ENCODE results near the gene NSUN4.
A peak's percentile ranks its signal among the peaks of the same experiment; 100 is the strongest.

The NSUN4 gene

GRCh38 chr1:46394108-46394871 is 53.7 kb downstream of the NSUN4 start, which contains the start of gene FAAH:
Gene FAAH (plus strand): TSS chr1:46394317. CDS start chr1:46394349, 32 bp downstream.
- no peak for DNase-seq (ENCODE audit: low spot score in 2 of 2)
- ATAC-seq (replicated peaks; ENCODE audit: extremely low read depth, poor library complexity, severe bottlenecking): no peak
- Mint-ChIP-seq H3K27me3 (peaks cover 44% of the 10 kb centered on the region), H3K27ac (ENCODE audit: low read depth) (no peak within 1 kb of the TSS), H3K9me3 (peaks cover 13% of the 10 kb centered on the region), H3K4me1 (peaks cover 5% of the 10 kb centered on the region), H3K4me3 (peak within 1 kb of the TSS; percentile 50), H3K36me3 (ENCODE audit: insufficient read depth) (peaks cover 2% of the 10 kb centered on the region)

GRCh38 chr1:46394872-46395465 is 54.4 kb downstream of the NSUN4 start:
- DNase-seq (ENCODE audit: low spot score in 2 of 2) (no peak), ATAC-seq (replicated peaks; ENCODE audit: extremely low read depth, poor library complexity, severe bottlenecking) (no peak)
- peak overlapping the region; percentile 50 for H3K4me3 Mint-ChIP-seq
- peaks cover 9% of the 10 kb centered on the region for H3K4me1 Mint-ChIP-seq
- H3K27ac Mint-ChIP-seq (ENCODE audit: low read depth): no peak overlapping the region
- H3K9me3 Mint-ChIP-seq: peaks cover 13% of the 10 kb centered on the region
- peaks cover 44% of the 10 kb centered on the region for H3K27me3 Mint-ChIP-seq
- H3K36me3 Mint-ChIP-seq (ENCODE audit: insufficient read depth): peaks cover 2% of the 10 kb centered on the region

GRCh38 chr1:46396441-46397398 is 56.1 kb downstream of the NSUN4 start:
- DNase-seq (ENCODE audit: low spot score in 2 of 2) (no peak), ATAC-seq (replicated peaks; ENCODE audit: extremely low read depth, poor library complexity, severe bottlenecking) (no peak)
- H3K36me3 Mint-ChIP-seq (ENCODE audit: insufficient read depth): peaks cover 2% of the 10 kb centered on the region
- no peak overlapping the region for H3K27ac Mint-ChIP-seq (ENCODE audit: low read depth)
- peaks cover 44% of the 10 kb centered on the region for H3K27me3 Mint-ChIP-seq
- H3K4me3 Mint-ChIP-seq: no peak overlapping the region
- peaks cover 15% of the 10 kb centered on the region for H3K4me1 Mint-ChIP-seq
- H3K9me3 Mint-ChIP-seq: peaks cover 13% of the 10 kb centered on the region

GRCh38 chr1:46399307-46399706 is 58.7 kb downstream of the NSUN4 start:
- Mint-ChIP-seq H3K27me3 (peaks cover 21% of the 10 kb centered on the region), H3K4me1 (peaks cover 15% of the 10 kb centered on the region), H3K9me3 (no peaks in the 10 kb centered on the region), H3K36me3 (ENCODE audit: insufficient read depth) (no peaks in the 10 kb centered on the region), H3K4me3 (no peak overlapping the region), H3K27ac (ENCODE audit: low read depth) (peak overlapping the region; percentile 11)
- ATAC-seq (replicated peaks; ENCODE audit: extremely low read depth, poor library complexity, severe bottlenecking) (no peak), DNase-seq (ENCODE audit: low spot score in 2 of 2) (no peak)

GRCh38 chr1:46400421-46400820 is 59.8 kb downstream of the NSUN4 start:
- peaks cover 10% of the 10 kb centered on the region for H3K4me1 Mint-ChIP-seq
- peaks cover 10% of the 10 kb centered on the region for H3K27me3 Mint-ChIP-seq
- no peak overlapping the region for H3K4me3 Mint-ChIP-seq
- H3K27ac Mint-ChIP-seq (ENCODE audit: low read depth): no peak overlapping the region
- DNase-seq (ENCODE audit: low spot score in 2 of 2): no peak
- H3K36me3 Mint-ChIP-seq (ENCODE audit: insufficient read depth): no peaks in the 10 kb centered on the region
- ATAC-seq (replicated peaks; ENCODE audit: extremely low read depth, poor library complexity, severe bottlenecking): no peak
- H3K9me3 Mint-ChIP-seq: no peaks in the 10 kb centered on the region

- H3K9me3 Mint-ChIP-seq: no peaks in the 10 kb centered on the region
- peaks cover 10% of the 10 kb centered on the region for H3K4me1 Mint-ChIP-seq
- no peak overlapping the region for H3K27ac Mint-ChIP-seq (ENCODE audit: low read depth)
- no peak overlapping the region for H3K4me3 Mint-ChIP-seq
- DNase-seq (ENCODE audit: low spot score in 2 of 2) (no peak), ATAC-seq (replicated peaks; ENCODE audit: extremely low read depth, poor library complexity, severe bottlenecking) (no peak)
- H3K27me3 Mint-ChIP-seq: peaks cover under 1% of the 10 kb centered on the region
- H3K36me3 Mint-ChIP-seq (ENCODE audit: insufficient read depth): no peaks in the 10 kb centered on the region
These were observed 60.7 kb downstream of the NSUN4 start for GRCh38 chr1:46401154-46401913.

GRCh38 chr1:46401964-46402626 is 61.5 kb downstream of the NSUN4 start:
- ATAC-seq (replicated peaks; ENCODE audit: extremely low read depth, poor library complexity, severe bottlenecking): no peak
- no peaks in the 10 kb centered on the region for H3K36me3 Mint-ChIP-seq (ENCODE audit: insufficient read depth)
- no peak overlapping the region for H3K27ac Mint-ChIP-seq (ENCODE audit: low read depth)
- no peak for DNase-seq (ENCODE audit: low spot score in 2 of 2)
- H3K4me3 Mint-ChIP-seq: no peak overlapping the region
- peaks cover 12% of the 10 kb centered on the region for H3K4me1 Mint-ChIP-seq
- no peaks in the 10 kb centered on the region for H3K27me3 Mint-ChIP-seq
- H3K9me3 Mint-ChIP-seq: no peaks in the 10 kb centered on the region

GRCh38 chr1:46403916-46404315 is 63.3 kb downstream of the NSUN4 start:
- no peak overlapping the region for H3K4me3 Mint-ChIP-seq
- no peak for ATAC-seq (replicated peaks; ENCODE audit: extremely low read depth, poor library complexity, severe bottlenecking)
- no peak for DNase-seq (ENCODE audit: low spot score in 2 of 2)
- no peaks in the 10 kb centered on the region for H3K27me3 Mint-ChIP-seq
- no peak overlapping the region for H3K27ac Mint-ChIP-seq (ENCODE audit: low read depth)
- H3K4me1 Mint-ChIP-seq: peaks cover 17% of the 10 kb centered on the region
- H3K9me3 Mint-ChIP-seq: no peaks in the 10 kb centered on the region
- no peaks in the 10 kb centered on the region for H3K36me3 Mint-ChIP-seq (ENCODE audit: insufficient read depth)

GRCh38 chr1:46404482-46405196 is 64.0 kb downstream of the NSUN4 start:
- DNase-seq (ENCODE audit: low spot score in 2 of 2) (no peak), ATAC-seq (replicated peaks; ENCODE audit: extremely low read depth, poor library complexity, severe bottlenecking) (no peak)
- Mint-ChIP-seq H3K9me3 (no peaks in the 10 kb centered on the region), H3K4me3 (no peak overlapping the region), H3K27me3 (no peaks in the 10 kb centered on the region), H3K27ac (ENCODE audit: low read depth) (no peak overlapping the region), H3K36me3 (ENCODE audit: insufficient read depth) (no peaks in the 10 kb centered on the region), H3K4me1 (peaks cover 17% of the 10 kb centered on the region)

- Mint-ChIP-seq H3K27ac (ENCODE audit: low read depth) (no peak overlapping the region), H3K4me1 (peaks cover 11% of the 10 kb centered on the region)
- DNase-seq (ENCODE audit: low spot score in 2 of 2): no peak
These were observed 64.6 kb downstream of the NSUN4 start for GRCh38 chr1:46405197-46405555.

GRCh38 chr1:46405724-46406123 is 65.1 kb downstream of the NSUN4 start:
- H3K9me3 Mint-ChIP-seq: no peaks in the 10 kb centered on the region
- H3K27me3 Mint-ChIP-seq: no peaks in the 10 kb centered on the region
- H3K36me3 Mint-ChIP-seq (ENCODE audit: insufficient read depth): no peaks in the 10 kb centered on the region
- DNase-seq (ENCODE audit: low spot score in 2 of 2) (no peak), ATAC-seq (replicated peaks; ENCODE audit: extremely low read depth, poor library complexity, severe bottlenecking) (no peak)
- H3K27ac Mint-ChIP-seq (ENCODE audit: low read depth): no peak overlapping the region
- H3K4me3 Mint-ChIP-seq: no peak overlapping the region
- peaks cover 7% of the 10 kb centered on the region for H3K4me1 Mint-ChIP-seq

More at GRCh38 chr1:46405197-46405555, 64.6 kb downstream of the NSUN4 start:
- ATAC-seq (replicated peaks; ENCODE audit: extremely low read depth, poor library complexity, severe bottlenecking): no peak
- H3K36me3 Mint-ChIP-seq (ENCODE audit: insufficient read depth): no peaks in the 10 kb centered on the region
- H3K9me3 Mint-ChIP-seq: no peaks in the 10 kb centered on the region
- H3K4me3 Mint-ChIP-seq: no peak overlapping the region
- no peaks in the 10 kb centered on the region for H3K27me3 Mint-ChIP-seq

All from central memory CD8-positive, alpha-beta T cell (primary cell).